ENCODE results near the gene CNTNAP5. TPM values are rescaled to one million over a fixed set of nuclear protein-coding genes. Genes with fewer than 3 reads are reported as not detected.

CNTNAP5 gene
- total RNA-seq, 4 donors from 2014 or later = 0.20 to 1.4 (median 0.68) TPM; not detected in 1

GRCh38 chr2:124026503-124026902 lies 1.4 kb downstream of the CNTNAP5 start:
- Histone ChIP-seq H3K4me1 (peaks cover 0 to 5% (median 0%) of the 10 kb centered on the region in 4 donors), H3K9me3 (no peaks in the 10 kb centered on the region), H3K27me3 (peaks cover 43% of the 10 kb centered on the region), H3K36me3 (no peaks in the 10 kb centered on the region), H3K27ac (no peak overlapping the region), H3K4me3 (no peak overlapping the region)
- in situ Hi-C loops (cut with MboI; ENCODE audit: low pct_ligation_motif_present in 1 of 4, low pct_unique_long_range_greater_than_20kb in 1 of 4, low sequenced_read_pairs in 3 of 4) (loop anchor here in 1 of 4 donors (25.0 kb wide), 1 partner anchor 786 kb away; no protein-coding TSS in a partner anchor), intact Hi-C loops (cut with DNase I; ENCODE audit: low total_unique reads) (no loop called here)
- WGBS, 2 donors (ENCODE audit: low coverage in 1 of 2) = 80 to 91% methylated on average over 1 to 2 of the region's 2 CpGs
- no peak for DNase-seq
- TF ChIP-seq POLR2A (IDR thresholded peaks at IDR 0.05) = no peak
- TF ChIP-seq CTCF (IDR thresholded peaks at IDR 0.05) = no peak
- TF ChIP-seq POLR2AphosphoS5 (IDR thresholded peaks at IDR 0.05) = no peak
- TF ChIP-seq EP300 (IDR thresholded peaks at IDR 0.05; ENCODE audit: low read depth) = no peak

DNA sequence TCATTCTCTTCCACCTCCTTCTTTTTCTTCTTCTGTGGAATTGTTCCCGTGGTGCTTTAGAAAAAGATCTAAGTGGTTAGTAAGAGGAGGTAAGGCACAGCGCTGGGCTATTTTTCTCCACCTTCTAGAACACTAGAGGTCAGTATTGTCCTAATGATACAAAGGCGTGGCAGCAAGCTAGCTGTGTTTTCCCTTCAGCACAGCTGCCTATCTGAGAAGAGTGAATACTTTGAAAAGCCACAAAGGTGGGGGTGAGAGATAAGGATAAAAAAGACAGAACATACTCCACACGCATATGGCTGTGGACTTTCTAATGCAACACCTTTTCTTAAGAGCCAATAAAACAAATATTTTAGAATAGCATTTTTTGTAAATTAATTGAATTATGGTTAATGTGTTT lies 2.1 kb downstream of the CNTNAP5 start:
- no peak overlapping the region for H3K4me3 ChIP-seq
- WGBS, 2 donors (ENCODE audit: low coverage in 1 of 2) = 0 to 1% methylated on average over 4 of the region's 4 CpGs
- H3K27me3 ChIP-seq = peaks cover 43% of the 10 kb centered on the region
- no peaks in the 10 kb centered on the region for H3K9me3 ChIP-seq
- H3K4me1 ChIP-seq = peaks cover 0 to 5% (median 0%) of the 10 kb centered on the region in 4 donors
- no peak for DNase-seq
- H3K36me3 ChIP-seq = no peaks in the 10 kb centered on the region
- TF ChIP-seq POLR2AphosphoS5 (IDR thresholded peaks at IDR 0.05) (no peak), EP300 (IDR thresholded peaks at IDR 0.05; ENCODE audit: low read depth) (no peak), CTCF (IDR thresholded peaks at IDR 0.05) (peak; percentile 13 to 50 (median 40)), POLR2A (IDR thresholded peaks at IDR 0.05) (no peak)
- intact Hi-C loops (cut with DNase I; ENCODE audit: low total_unique reads) (no loop called here), in situ Hi-C loops (cut with MboI; ENCODE audit: low pct_ligation_motif_present in 1 of 4, low pct_unique_long_range_greater_than_20kb in 1 of 4, low sequenced_read_pairs in 3 of 4) (loop anchor here in 1 of 4 donors (25.0 kb wide), 1 partner anchor 785 kb away; no protein-coding TSS in a partner anchor)
- no peak overlapping the region for H3K27ac ChIP-seq

DNA sequence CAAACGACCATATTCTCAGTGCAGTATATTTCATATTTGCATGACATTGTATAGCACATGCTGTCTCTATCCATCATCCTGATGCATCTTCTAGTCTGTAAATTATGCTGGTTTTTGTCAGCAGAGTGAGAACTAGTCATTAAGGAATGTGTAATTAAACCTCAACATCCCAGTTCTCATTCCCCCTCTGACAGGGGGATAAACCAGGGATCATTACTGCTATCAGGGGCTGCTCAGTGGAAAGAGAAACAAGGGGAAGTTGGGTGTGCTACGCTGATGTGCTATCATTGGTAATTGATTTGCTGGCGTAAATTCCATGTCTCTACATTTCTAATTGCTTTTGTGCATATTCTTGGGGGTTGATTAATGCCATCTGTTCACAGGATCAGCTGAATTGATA lies 7.7 kb downstream of the CNTNAP5 start:
- Histone ChIP-seq H3K27me3 (no peaks in the 10 kb centered on the region), H3K4me3 (no peak overlapping the region), H3K27ac (no peak overlapping the region), H3K9me3 (no peaks in the 10 kb centered on the region), H3K36me3 (no peaks in the 10 kb centered on the region), H3K4me1 (no peaks in the 10 kb centered on the region)
- no peak for TF ChIP-seq EP300 (IDR thresholded peaks at IDR 0.05; ENCODE audit: low read depth)
- TF ChIP-seq CTCF (IDR thresholded peaks at IDR 0.05) = no peak
- TF ChIP-seq POLR2A (IDR thresholded peaks at IDR 0.05) = no peak
- no peak for TF ChIP-seq POLR2AphosphoS5 (IDR thresholded peaks at IDR 0.05)
- no peak for DNase-seq
- intact Hi-C loops (cut with DNase I; ENCODE audit: low total_unique reads) (no loop called here), in situ Hi-C loops (cut with MboI; ENCODE audit: low pct_ligation_motif_present in 1 of 4, low pct_unique_long_range_greater_than_20kb in 1 of 4, low sequenced_read_pairs in 3 of 4) (loop anchor here in 1 of 4 donors (25.0 kb wide), 1 partner anchor 780 kb away; no protein-coding TSS in a partner anchor)
- WGBS, 2 donors (ENCODE audit: low coverage in 1 of 2) = 46 to 50% methylated on average over 3 of the region's 3 CpGs

GRCh38 chr2:124034265-124034664 lies 9.2 kb downstream of the CNTNAP5 start:
- no peaks in the 10 kb centered on the region for H3K9me3 ChIP-seq
- H3K4me3 ChIP-seq = no peak overlapping the region
- H3K27me3 ChIP-seq = no peaks in the 10 kb centered on the region
- TF ChIP-seq POLR2A (IDR thresholded peaks at IDR 0.05) (no peak), CTCF (IDR thresholded peaks at IDR 0.05) (no peak), POLR2AphosphoS5 (IDR thresholded peaks at IDR 0.05) (no peak), EP300 (IDR thresholded peaks at IDR 0.05; ENCODE audit: low read depth) (no peak)
- in situ Hi-C loops (cut with MboI; ENCODE audit: low pct_ligation_motif_present in 1 of 4, low pct_unique_long_range_greater_than_20kb in 1 of 4, low sequenced_read_pairs in 3 of 4) (loop anchor here in 1 of 4 donors (25.0 kb wide), 1 partner anchor 778 kb away; no protein-coding TSS in a partner anchor), intact Hi-C loops (cut with DNase I; ENCODE audit: low total_unique reads) (no loop called here)
- H3K36me3 ChIP-seq = no peaks in the 10 kb centered on the region
- no peak overlapping the region for H3K27ac ChIP-seq
- no peaks in the 10 kb centered on the region for H3K4me1 ChIP-seq
- DNase-seq = no peak
- 0 to 44% methylated on average over 1 to 2 of the region's 2 CpGs for WGBS, 2 donors (ENCODE audit: low coverage in 1 of 2)
